DOHH2 (cell line): ENCODE measurements around the gene UNC119B.

ENCODE experiments used
- H3F3A ChIP-seq: fragments of 200-600 bp; sonication (generic), shearing (Covaris generic); 2 replicates; pipeline ENCODE4 v1.6.0; 2016; ENCODE audit warnings: antibody characterized with exemption, mild to moderate bottlenecking; ENCODE audit not compliant: control insufficient read depth, insufficient read depth
- H3K27ac ChIP-seq: fragments of 200-600 bp; sonication (generic); 2 replicates; pipeline ENCODE4 v1.5.1; 2014; ENCODE audit warnings: low read depth, mild to moderate bottlenecking, low read length, moderate library complexity
- H3K27me3 ChIP-seq: fragments of 200-600 bp; sonication (generic); 2 replicates; pipeline ENCODE4 v1.6.1; 2014; ENCODE audit warnings: mild to moderate bottlenecking, low read length, mixed read lengths; ENCODE audit not compliant: control insufficient read depth
- H3K36me3 ChIP-seq: fragments of 200-600 bp; sonication (generic); 2 replicates; pipeline ENCODE4 v1.6.1; 2014; ENCODE audit warnings: mild to moderate bottlenecking, low read length, moderate library complexity, mixed read lengths; ENCODE audit not compliant: control insufficient read depth
- H3K4me1 ChIP-seq: fragments of 200-600 bp; sonication (generic); 2 replicates; pipeline ENCODE4 v1.6.1; 2014; ENCODE audit warnings: mild to moderate bottlenecking, low read length, mixed read lengths; ENCODE audit not compliant: control insufficient read depth
- H3K4me2 ChIP-seq: fragments of 200-600 bp; sonication (generic); 2 replicates; pipeline ENCODE4 v1.6.0; 2014; ENCODE audit warnings: mild to moderate bottlenecking, low read length, moderate library complexity
- H3K4me3 ChIP-seq: fragments of 200-600 bp; sonication (generic); 2 replicates; pipeline ENCODE4 v1.5.1; 2014; ENCODE audit warnings: mild to moderate bottlenecking, low read length, mixed read lengths
- H3K79me2 ChIP-seq: fragments of 200-600 bp; sonication (generic); 2 replicates; pipeline ENCODE4 v1.6.1; 2014; ENCODE audit warnings: mild to moderate bottlenecking, low read length, mixed read lengths; ENCODE audit not compliant: control insufficient read depth
- H3K9me2 ChIP-seq: fragments of 200-600 bp; sonication (generic); replicated peaks from 2 replicates; pipeline ENCODE4 v1.6.1; 2014; ENCODE audit warnings: mild to moderate bottlenecking, low read length, mixed read lengths; ENCODE audit not compliant: control insufficient read depth
- H3K9me3 ChIP-seq: fragments of 200-600 bp; sonication (generic); 2 replicates; pipeline ENCODE4 v1.6.1; 2014; ENCODE audit warnings: antibody characterized with exemption, low read length, mixed read lengths; ENCODE audit not compliant: control insufficient read depth, insufficient read depth
- H4K20me1 ChIP-seq: fragments of 200-600 bp; sonication (generic); 2 replicates; pipeline ENCODE4 v1.6.0; 2014; ENCODE audit warnings: low read depth, mild to moderate bottlenecking, antibody characterized with exemption, low read length, moderate library complexity; ENCODE audit not compliant: control insufficient read depth, insufficient read depth
- EZH2phosphoT487 ChIP-seq: fragments of 200-600 bp; sonication (generic); IDR thresholded peaks from 2 replicates; pipeline ENCODE4 v1.6.1; 2017; ENCODE audit warnings: borderline replicate concordance, mild to moderate bottlenecking, antibody characterized with exemption, low read length, moderate library complexity, mixed read lengths
- TF ChIP-seq, protein P1 (sequence below): fragments of 200-600 bp; sonication (generic); IDR thresholded peaks from one replicate; pipeline ENCODE4 v1.5.1; 2014; ENCODE audit warnings: antibody characterized with exemption, mild to moderate bottlenecking, low read depth, low read length; ENCODE audit not compliant: poor library complexity, severe bottlenecking

The UNC119B gene

GRCh38 chr12:120706029-120706428 lies 4.2 kb upstream of the UNC119B start:
- no peaks in the 10 kb centered on the region for H3K9me3 ChIP-seq
- H3K9me2 ChIP-seq, result no peaks in the 10 kb centered on the region
- H3K27me3 ChIP-seq, result no peaks in the 10 kb centered on the region
- TF ChIP-seq EZH2phosphoT487, result no peak
- TF ChIP-seq, protein P1, sequence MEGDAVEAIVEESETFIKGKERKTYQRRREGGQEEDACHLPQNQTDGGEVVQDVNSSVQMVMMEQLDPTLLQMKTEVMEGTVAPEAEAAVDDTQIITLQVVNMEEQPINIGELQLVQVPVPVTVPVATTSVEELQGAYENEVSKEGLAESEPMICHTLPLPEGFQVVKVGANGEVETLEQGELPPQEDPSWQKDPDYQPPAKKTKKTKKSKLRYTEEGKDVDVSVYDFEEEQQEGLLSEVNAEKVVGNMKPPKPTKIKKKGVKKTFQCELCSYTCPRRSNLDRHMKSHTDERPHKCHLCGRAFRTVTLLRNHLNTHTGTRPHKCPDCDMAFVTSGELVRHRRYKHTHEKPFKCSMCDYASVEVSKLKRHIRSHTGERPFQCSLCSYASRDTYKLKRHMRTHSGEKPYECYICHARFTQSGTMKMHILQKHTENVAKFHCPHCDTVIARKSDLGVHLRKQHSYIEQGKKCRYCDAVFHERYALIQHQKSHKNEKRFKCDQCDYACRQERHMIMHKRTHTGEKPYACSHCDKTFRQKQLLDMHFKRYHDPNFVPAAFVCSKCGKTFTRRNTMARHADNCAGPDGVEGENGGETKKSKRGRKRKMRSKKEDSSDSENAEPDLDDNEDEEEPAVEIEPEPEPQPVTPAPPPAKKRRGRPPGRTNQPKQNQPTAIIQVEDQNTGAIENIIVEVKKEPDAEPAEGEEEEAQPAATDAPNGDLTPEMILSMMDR, result no peak
- H3K4me3 ChIP-seq, result no peak overlapping the region
- peaks cover 12% of the 10 kb centered on the region for H3F3A ChIP-seq
- no peak overlapping the region for H3K27ac ChIP-seq
- H3K4me2 ChIP-seq, result no peak overlapping the region
- peaks cover 8% of the 10 kb centered on the region for H3K4me1 ChIP-seq
- H3K79me2 ChIP-seq, result peaks cover 7% of the 10 kb centered on the region
- peaks cover 34% of the 10 kb centered on the region for H3K36me3 ChIP-seq
- no peaks in the 10 kb centered on the region for H4K20me1 ChIP-seq

DNA sequence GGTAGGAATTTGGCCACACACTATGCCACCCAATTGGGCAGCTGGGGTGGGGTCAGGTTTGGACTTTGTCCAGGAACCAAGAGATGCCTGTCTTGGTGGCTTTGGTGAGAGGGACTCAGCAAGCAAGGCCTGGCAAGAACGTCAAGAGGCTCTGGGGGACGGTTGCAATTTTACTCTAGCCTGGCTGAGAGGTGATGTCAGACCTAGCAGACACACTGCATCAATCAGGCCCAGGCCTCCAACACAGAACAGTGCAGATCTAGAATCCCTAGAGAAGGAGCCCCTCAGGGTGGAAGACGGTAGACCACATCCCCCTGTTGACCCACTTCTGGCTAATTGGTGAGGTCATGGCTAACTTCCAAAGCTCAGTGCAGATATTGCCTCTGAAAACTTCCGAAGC lies 1.6 kb upstream of the UNC119B start:
- Histone ChIP-seq H3F3A (peaks cover 30% of the 10 kb centered on the region), H3K79me2 (peaks cover 17% of the 10 kb centered on the region), H4K20me1 (no peaks in the 10 kb centered on the region), H3K36me3 (peaks cover 20% of the 10 kb centered on the region), H3K27ac (no peak overlapping the region), H3K9me3 (no peaks in the 10 kb centered on the region), H3K27me3 (no peaks in the 10 kb centered on the region), H3K9me2 (no peaks in the 10 kb centered on the region), H3K4me3 (no peak overlapping the region), H3K4me2 (no peak overlapping the region), H3K4me1 (peaks cover 25% of the 10 kb centered on the region)
- TF ChIP-seq EZH2phosphoT487, result no peak
- TF ChIP-seq, protein P1, result no peak

GRCh38 chr12:120710805-120711296 lies 593 bp downstream of the UNC119B start:
- peaks cover 27% of the 10 kb centered on the region for H3F3A ChIP-seq
- peaks cover 30% of the 10 kb centered on the region for H3K4me1 ChIP-seq
- H3K36me3 ChIP-seq, result peaks cover 34% of the 10 kb centered on the region
- H3K9me3 ChIP-seq, result no peaks in the 10 kb centered on the region
- TF ChIP-seq, protein P1, result no peak
- no peak for TF ChIP-seq EZH2phosphoT487
- H3K9me2 ChIP-seq, result no peaks in the 10 kb centered on the region
- peak overlapping the region; percentile 84 for H3K4me3 ChIP-seq
- no peaks in the 10 kb centered on the region for H4K20me1 ChIP-seq
- H3K27ac ChIP-seq, result no peak overlapping the region
- peaks cover 17% of the 10 kb centered on the region for H3K79me2 ChIP-seq
- peak overlapping the region; percentile 94 for H3K4me2 ChIP-seq
- H3K27me3 ChIP-seq, result no peaks in the 10 kb centered on the region

GRCh38 chr12:120711411-120711810 lies 1.2 kb downstream of the UNC119B start:
- no peaks in the 10 kb centered on the region for H3K9me2 ChIP-seq
- no peaks in the 10 kb centered on the region for H3K27me3 ChIP-seq
- H3K4me3 ChIP-seq, result peak overlapping the region; percentile 84
- no peak overlapping the region for H3K27ac ChIP-seq
- peaks cover 30% of the 10 kb centered on the region for H3K4me1 ChIP-seq
- no peak for TF ChIP-seq EZH2phosphoT487
- TF ChIP-seq, protein P1, result no peak
- peaks cover 40% of the 10 kb centered on the region for H3K36me3 ChIP-seq
- H3K9me3 ChIP-seq, result no peaks in the 10 kb centered on the region
- H3F3A ChIP-seq, result peaks cover 27% of the 10 kb centered on the region
- peaks cover 17% of the 10 kb centered on the region for H3K79me2 ChIP-seq
- no peaks in the 10 kb centered on the region for H4K20me1 ChIP-seq
- H3K4me2 ChIP-seq, result peak overlapping the region; percentile 94
